Spinal cord (tissue), 10 donors: Measurements from ENCODE around the gene SYNPO2. TPM values are rescaled to one million over a fixed set of nuclear protein-coding genes. Genes with fewer than 3 reads are reported as not detected.
"Not testable (repeated sequence)": the region's sequence is repeated elsewhere in the genome, so short reads cannot be mapped to it uniquely, and the experiment has no call there.

Source experiments
- DNase-seq, 6 donors: peaks; one replicate each; pipeline versions ENCODE4 v3.0.0 to v3.0.0-alpha.2; 2013 to 2015; ENCODE audit warnings: low spot score in 6 of 6, low read depth in 4 of 6
- H3K27ac ChIP-seq: one replicate; pipeline ENCODE4 v1.5.1; 2013; ENCODE audit warnings: low read depth, low read length, control low read depth
- H3K27me3 ChIP-seq: one replicate; pipeline ENCODE4 v1.6.1; 2013; ENCODE audit warnings: low read length; ENCODE audit not compliant: control insufficient read depth, insufficient read depth
- H3K36me3 ChIP-seq: one replicate; pipeline ENCODE4 v1.6.1; 2013; ENCODE audit warnings: low read length; ENCODE audit not compliant: control insufficient read depth, insufficient read depth
- H3K4me1 ChIP-seq: one replicate; pipeline ENCODE4 v1.6.1; 2013; ENCODE audit warnings: low read length; ENCODE audit not compliant: control insufficient read depth, insufficient read depth
- H3K4me3 ChIP-seq: one replicate; pipeline ENCODE4 v1.5.1; 2013; ENCODE audit warnings: low read depth, low read length, control low read depth
- H3K9me3 ChIP-seq: one replicate; pipeline ENCODE4 v1.6.1; 2013; ENCODE audit warnings: low read length; ENCODE audit not compliant: control insufficient read depth, insufficient read depth
- WGBS: methylation state at CpG from one replicate; pipeline ENCODE4 v1.1.5; 2013; ENCODE audit warnings: missing lambda C conversion rate; ENCODE audit not compliant: insufficient coverage; 5-methylcytosine and 5-hydroxymethylcytosine counted together
- polyA plus RNA-seq, 2 donors: library from polyadenylated mRNA; unstranded; fragments of 120-200 nt; gene quantifications; one replicate each; pipeline ENCODE4 v1.2.1, GENCODE V29; 2013; ENCODE audit not compliant: insufficient read length in 2 of 2
- total RNA-seq, 2 donors: library from RNA; depleted of rRNA in 1 of 2; stranded (reverse); fragments of 120-200 nt in 1 of 2; fragments of >200 nt in 1 of 2; gene quantifications; one replicate each; pipeline versions ENCODE4 v1.2.3 to v1.2.4, GENCODE V29; 2013 to 2014
- donor health status: healthy.

Gene SYNPO2
- total and polyA plus RNA-seq, 4 donors, result 6.1 to 14.3 (median 9.7) TPM

- H3K27me3 ChIP-seq, H3K9me3 ChIP-seq, H3K4me1 ChIP-seq, H3K27ac ChIP-seq, H3K36me3 ChIP-seq, H3K4me3 ChIP-seq, DNase-seq: not testable (repeated sequence)
- no CpG with 5 or more reads among the region's 1 CpG for WGBS
Measured at GRCh38 chr4:119003001-119003400, 114.3 kb downstream of the SYNPO2 start.

GRCh38 chr4:119005928-119006460 is 117.3 kb downstream of the SYNPO2 start:
- WGBS, result no CpG with 5 or more reads among the region's 2 CpGs
- Histone ChIP-seq H3K4me3 (no peak overlapping the region), H3K4me1 (no peaks in the 10 kb centered on the region), H3K27ac (no peak overlapping the region), H3K9me3 (no peaks in the 10 kb centered on the region), H3K27me3 (no peaks in the 10 kb centered on the region), H3K36me3 (no peaks in the 10 kb centered on the region)
- DNase-seq, result no peak

- Histone ChIP-seq H3K9me3 (peaks cover 2% of the 10 kb centered on the region), H3K4me3 (no peak overlapping the region), H3K4me1 (no peaks in the 10 kb centered on the region), H3K27me3 (no peaks in the 10 kb centered on the region), H3K36me3 (no peaks in the 10 kb centered on the region), H3K27ac (no peak overlapping the region)
- no CpG with 5 or more reads among the region's 2 CpGs for WGBS
- DNase-seq, result no peak
Measured at GRCh38 chr4:119008761-119009160, 120.1 kb downstream of the SYNPO2 start.

- no CpG with 5 or more reads among the region's 2 CpGs for whole genome bisulfite sequencing
- H3K27ac ChIP-seq, H3K4me3 ChIP-seq, H3K27me3 ChIP-seq, H3K36me3 ChIP-seq, H3K4me1 ChIP-seq, H3K9me3 ChIP-seq, DNase-seq: not testable (repeated sequence)
Measured at GRCh38 chr4:119010221-119010620, 121.6 kb downstream of the SYNPO2 start.

GRCh38 chr4:119010909-119011606 is 122.4 kb downstream of the SYNPO2 start:
- Histone ChIP-seq H3K27me3 (no peaks in the 10 kb centered on the region), H3K27ac (no peak overlapping the region), H3K36me3 (no peaks in the 10 kb centered on the region), H3K4me1 (no peaks in the 10 kb centered on the region), H3K4me3 (no peak overlapping the region), H3K9me3 (peaks cover 2% of the 10 kb centered on the region)
- WGBS, result 88% methylated on average over 5 of the region's 7 CpGs
- no peak for DNase-seq

- 100% methylated on average over 1 of the region's 1 CpG for WGBS
- no peak for DNase-seq
- H3K9me3 ChIP-seq, result peaks cover 2% of the 10 kb centered on the region
Measured at GRCh38 chr4:119011607-119011988, 122.9 kb downstream of the SYNPO2 start.

GRCh38 chr4:119014658-119015057 is 126.0 kb downstream of the SYNPO2 start:
- peaks cover 2% of the 10 kb centered on the region for H3K9me3 ChIP-seq
- H3K36me3 ChIP-seq, result no peaks in the 10 kb centered on the region
- no peaks in the 10 kb centered on the region for H3K27me3 ChIP-seq
- no CpG with 5 or more reads among the region's 2 CpGs for WGBS
- no peak overlapping the region for H3K4me3 ChIP-seq
- no peak overlapping the region for H3K27ac ChIP-seq
- H3K4me1 ChIP-seq, result no peaks in the 10 kb centered on the region
- DNase-seq, result no peak

More at GRCh38 chr4:119011607-119011988, 122.9 kb downstream of the SYNPO2 start:
- Histone ChIP-seq H3K4me1 (no peaks in the 10 kb centered on the region), H3K27ac (no peak overlapping the region), H3K36me3 (no peaks in the 10 kb centered on the region), H3K27me3 (no peaks in the 10 kb centered on the region), H3K4me3 (no peak overlapping the region)

GRCh38 chr4:119016636-119017035 is 128.0 kb downstream of the SYNPO2 start:
- H3K27me3 ChIP-seq, result no peaks in the 10 kb centered on the region
- no peak overlapping the region for H3K27ac ChIP-seq
- no peaks in the 10 kb centered on the region for H3K4me1 ChIP-seq
- no peak for DNase-seq
- H3K9me3 ChIP-seq, result peaks cover 2% of the 10 kb centered on the region
- no peaks in the 10 kb centered on the region for H3K36me3 ChIP-seq
- H3K4me3 ChIP-seq, result no peak overlapping the region
- WGBS, result no CpG with 5 or more reads among the region's 2 CpGs

- Histone ChIP-seq H3K9me3 (peaks cover under 1% of the 10 kb centered on the region), H3K27ac (no peak overlapping the region), H3K4me3 (no peak overlapping the region), H3K4me1 (no peaks in the 10 kb centered on the region), H3K27me3 (no peaks in the 10 kb centered on the region), H3K36me3 (no peaks in the 10 kb centered on the region)
- DNase-seq, result peak in 1 of 6 donors; percentile 15
- no CpG with 5 or more reads among the region's 2 CpGs for WGBS
Measured at GRCh38 chr4:119017636-119018035, 129.0 kb downstream of the SYNPO2 start.

GRCh38 chr4:119020158-119020557 is 131.5 kb downstream of the SYNPO2 start:
- Histone ChIP-seq H3K4me3 (no peak overlapping the region), H3K9me3 (no peaks in the 10 kb centered on the region), H3K4me1 (no peaks in the 10 kb centered on the region), H3K36me3 (no peaks in the 10 kb centered on the region), H3K27ac (no peak overlapping the region), H3K27me3 (no peaks in the 10 kb centered on the region)
- no peak for DNase-seq
- WGBS, result 67% methylated on average over 1 of the region's 1 CpG
